HL-60 (cell line): Measurements from ENCODE around the gene CHRNB2.

Experiments used
- CTCF ChIP-seq: IDR thresholded peaks from one replicate; pipeline ENCODE4 v1.5.1; 2011; ENCODE audit warnings: low read length, control low read depth, inconsistent platforms; ENCODE audit not compliant: insufficient read depth
- POLR2AphosphoS5 ChIP-seq: IDR thresholded peaks from 2 replicates; pipeline ENCODE4 v1.6.1; 2012; ENCODE audit warnings: low read depth
- TF ChIP-seq, protein P1 (sequence below): IDR thresholded peaks from 2 replicates; pipeline ENCODE4 v1.6.1; 2012; ENCODE audit warnings: low read depth; ENCODE audit not compliant: insufficient replicate concordance

- TF ChIP-seq POLR2AphosphoS5 (no peak), CTCF (no peak)
- TF ChIP-seq, protein P1, sequence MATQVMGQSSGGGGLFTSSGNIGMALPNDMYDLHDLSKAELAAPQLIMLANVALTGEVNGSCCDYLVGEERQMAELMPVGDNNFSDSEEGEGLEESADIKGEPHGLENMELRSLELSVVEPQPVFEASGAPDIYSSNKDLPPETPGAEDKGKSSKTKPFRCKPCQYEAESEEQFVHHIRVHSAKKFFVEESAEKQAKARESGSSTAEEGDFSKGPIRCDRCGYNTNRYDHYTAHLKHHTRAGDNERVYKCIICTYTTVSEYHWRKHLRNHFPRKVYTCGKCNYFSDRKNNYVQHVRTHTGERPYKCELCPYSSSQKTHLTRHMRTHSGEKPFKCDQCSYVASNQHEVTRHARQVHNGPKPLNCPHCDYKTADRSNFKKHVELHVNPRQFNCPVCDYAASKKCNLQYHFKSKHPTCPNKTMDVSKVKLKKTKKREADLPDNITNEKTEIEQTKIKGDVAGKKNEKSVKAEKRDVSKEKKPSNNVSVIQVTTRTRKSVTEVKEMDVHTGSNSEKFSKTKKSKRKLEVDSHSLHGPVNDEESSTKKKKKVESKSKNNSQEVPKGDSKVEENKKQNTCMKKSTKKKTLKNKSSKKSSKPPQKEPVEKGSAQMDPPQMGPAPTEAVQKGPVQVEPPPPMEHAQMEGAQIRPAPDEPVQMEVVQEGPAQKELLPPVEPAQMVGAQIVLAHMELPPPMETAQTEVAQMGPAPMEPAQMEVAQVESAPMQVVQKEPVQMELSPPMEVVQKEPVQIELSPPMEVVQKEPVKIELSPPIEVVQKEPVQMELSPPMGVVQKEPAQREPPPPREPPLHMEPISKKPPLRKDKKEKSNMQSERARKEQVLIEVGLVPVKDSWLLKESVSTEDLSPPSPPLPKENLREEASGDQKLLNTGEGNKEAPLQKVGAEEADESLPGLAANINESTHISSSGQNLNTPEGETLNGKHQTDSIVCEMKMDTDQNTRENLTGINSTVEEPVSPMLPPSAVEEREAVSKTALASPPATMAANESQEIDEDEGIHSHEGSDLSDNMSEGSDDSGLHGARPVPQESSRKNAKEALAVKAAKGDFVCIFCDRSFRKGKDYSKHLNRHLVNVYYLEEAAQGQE = no peak
These were observed 27.8 kb upstream of the CHRNB2 start for GRCh38 chr1:154539486-154540483.
